DMS79 (cell line): ENCODE data around the gene ANKRD28.
"Not testable (repeated sequence)": the region's sequence is repeated elsewhere in the genome, so short reads cannot be mapped to it uniquely, and the experiment has no call there.

Experiments used
- DNase-seq: peaks from one replicate; lab custom pipeline; 2025; lab: John Stamatoyannopoulos, UW

Gene ANKRD28

GRCh38 chr3:15633766-15634598 lies 163.8 kb downstream of the ANKRD28 start:
- DNase-seq: no peak

DNA sequence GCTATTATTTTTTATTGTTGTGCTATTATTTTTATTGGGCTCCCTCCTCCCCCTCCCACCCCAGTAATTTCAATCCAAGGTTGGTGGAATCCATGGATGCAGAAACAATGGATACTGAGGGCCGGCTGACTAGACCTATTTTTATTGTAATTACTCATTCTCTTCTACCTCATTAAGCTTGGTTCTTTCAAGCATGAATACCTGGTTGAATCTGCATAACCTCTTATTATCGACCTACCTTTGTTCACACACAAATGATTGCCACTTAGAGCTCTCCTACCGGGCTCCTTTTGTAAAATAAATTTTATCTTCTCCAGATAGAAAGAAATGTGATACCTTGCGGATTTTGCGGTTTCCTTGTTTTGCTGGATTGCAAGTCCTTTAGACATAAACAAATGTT lies 164.6 kb downstream of the ANKRD28 start:
- DNase-seq: peak; percentile 66

GRCh38 chr3:15632212-15632580 lies 165.6 kb downstream of the ANKRD28 start:
- no peak for DNase-seq

DNA sequence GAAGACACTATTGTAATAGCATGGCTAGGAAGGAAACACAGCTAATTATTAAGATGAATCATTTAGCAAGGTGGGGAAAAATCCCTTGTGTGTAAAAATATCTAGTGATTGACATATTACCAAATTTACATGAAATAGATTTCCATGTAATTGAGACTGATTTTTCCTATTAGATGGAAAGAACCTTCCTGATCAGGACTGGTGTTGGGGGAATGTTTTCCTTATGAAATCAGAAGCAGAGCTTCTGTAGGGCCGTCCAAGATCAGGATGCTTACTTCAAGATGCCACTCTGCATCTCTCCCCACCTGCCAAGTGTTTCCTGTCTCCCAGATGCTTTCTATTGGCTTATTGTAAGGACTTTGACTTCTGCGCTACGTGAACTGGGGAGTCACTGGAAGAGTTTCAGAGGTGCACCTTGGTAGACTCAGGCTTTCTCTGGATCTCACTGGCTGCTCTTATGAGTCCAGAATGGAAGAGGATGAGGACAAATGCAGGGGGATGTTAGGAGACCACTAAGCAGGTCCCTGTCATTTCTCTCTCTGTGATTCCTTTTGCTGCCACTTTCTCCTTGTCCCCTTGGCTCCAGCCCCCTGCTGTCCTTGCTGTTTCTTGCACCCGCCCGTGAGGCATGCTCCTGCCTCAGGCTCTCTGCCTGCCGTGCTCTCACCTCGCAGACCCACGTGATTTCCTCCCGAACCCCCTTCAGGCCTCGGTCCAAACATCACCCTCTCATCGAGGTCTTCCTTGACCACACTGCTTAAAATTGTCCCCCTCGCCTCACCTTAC lies 166.2 kb downstream of the ANKRD28 start:
- no peak for DNase-seq

- DNase-seq: no peak
Measured at GRCh38 chr3:15630646-15631350, 167.0 kb downstream of the ANKRD28 start.

DNA sequence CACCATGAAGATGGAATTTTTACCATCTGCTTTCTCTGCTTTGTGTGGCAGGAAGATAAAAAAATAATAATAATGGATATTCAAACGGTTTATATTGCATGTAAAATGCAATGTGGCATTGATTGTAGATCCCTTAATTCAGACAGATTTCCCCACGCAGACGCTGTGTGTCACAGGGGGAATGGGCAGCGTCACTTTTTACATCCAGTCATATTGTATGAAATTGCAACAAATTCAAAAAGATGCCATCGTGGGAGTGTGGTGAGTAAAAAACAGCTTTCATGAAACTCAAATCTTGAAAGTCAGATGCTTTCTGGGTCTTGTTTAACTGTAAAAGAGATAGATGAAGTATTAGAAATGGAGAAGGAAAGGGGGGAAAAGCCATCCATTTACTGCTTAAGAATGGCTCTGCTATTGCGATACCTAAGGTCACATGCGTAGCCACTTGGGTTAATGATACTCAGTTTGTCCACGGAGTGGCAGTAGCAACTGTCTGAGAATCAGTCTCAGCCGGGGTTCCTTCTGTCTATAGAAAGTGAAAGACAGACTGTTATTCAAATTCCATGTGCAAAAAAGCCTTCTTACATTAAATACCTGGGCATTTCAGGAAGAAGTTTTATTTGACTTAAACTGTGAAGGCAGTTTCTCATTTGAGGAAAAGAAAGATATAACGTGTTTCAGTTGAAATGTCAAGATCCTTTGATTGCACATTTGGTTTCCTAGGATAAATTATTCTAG lies 167.8 kb downstream of the ANKRD28 start:
- no peak for DNase-seq

- no peak for DNase-seq
Measured at GRCh38 chr3:15628967-15629366, 168.8 kb downstream of the ANKRD28 start.

- DNase-seq: no peak
Measured at GRCh38 chr3:15623535-15624440, 174.0 kb downstream of the ANKRD28 start.

DNA sequence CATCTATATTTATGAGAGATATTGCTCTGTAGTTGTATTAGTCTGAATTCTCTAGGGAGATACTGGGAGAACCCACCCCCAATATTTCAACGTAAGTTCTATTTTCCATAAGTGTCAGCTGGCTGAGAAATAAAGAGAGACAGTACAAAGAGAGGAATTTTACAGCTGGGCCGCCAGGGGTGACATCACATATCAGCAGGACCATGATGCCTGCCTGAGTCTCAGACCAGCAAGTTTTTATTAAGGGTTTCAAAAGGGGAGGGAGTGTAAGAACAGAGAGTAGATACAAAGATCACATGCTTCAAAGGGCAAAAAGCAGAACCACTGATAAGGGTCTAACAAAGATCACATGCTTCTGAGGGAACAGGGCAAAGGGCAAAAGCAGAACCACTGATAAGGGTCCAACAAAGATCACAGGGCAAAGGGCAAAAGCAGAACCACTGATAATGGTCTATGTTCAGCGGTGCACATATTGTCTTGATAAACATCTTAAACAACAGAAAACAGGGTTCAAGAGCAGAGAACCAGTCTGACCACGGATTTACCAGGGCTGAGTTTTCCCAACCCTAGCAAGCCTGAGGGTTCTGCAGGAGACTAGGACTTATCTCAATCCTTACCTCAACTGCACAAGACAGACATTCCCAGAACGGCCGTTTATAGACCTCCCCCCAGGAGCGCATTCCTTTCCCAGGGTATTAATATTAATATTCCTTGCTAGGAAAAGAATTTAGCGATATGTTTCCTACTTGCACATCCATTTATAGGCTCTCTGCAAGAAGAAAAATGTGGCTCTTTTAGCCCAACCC lies 177.9 kb downstream of the ANKRD28 start:
- not testable (repeated sequence) for DNase-seq
